GM19467 (cell line): Measurements from ENCODE around the gene TAF7L.
"Not testable (repeated sequence)": the region's sequence is repeated elsewhere in the genome, so short reads cannot be mapped to it uniquely, and the experiment has no call there.

Source experiments
- ATAC-seq: cut with Tn5 transposase; IDR thresholded peaks from one replicate; pipeline ENCODE4 v1.9.1; 2021; ENCODE audit warnings: mild to moderate bottlenecking, moderate library complexity; ENCODE audit not compliant: unreplicated experiment

TAF7L gene

GRCh38 chrX:101290957-101291603, at the start of gene TAF7L:
Gene TAF7L, minus strand, starts transcription at chrX:101291334. Its CDS starts 3,791 bp downstream, at chrX:101287543.
- no peak for ATAC-seq

DNA sequence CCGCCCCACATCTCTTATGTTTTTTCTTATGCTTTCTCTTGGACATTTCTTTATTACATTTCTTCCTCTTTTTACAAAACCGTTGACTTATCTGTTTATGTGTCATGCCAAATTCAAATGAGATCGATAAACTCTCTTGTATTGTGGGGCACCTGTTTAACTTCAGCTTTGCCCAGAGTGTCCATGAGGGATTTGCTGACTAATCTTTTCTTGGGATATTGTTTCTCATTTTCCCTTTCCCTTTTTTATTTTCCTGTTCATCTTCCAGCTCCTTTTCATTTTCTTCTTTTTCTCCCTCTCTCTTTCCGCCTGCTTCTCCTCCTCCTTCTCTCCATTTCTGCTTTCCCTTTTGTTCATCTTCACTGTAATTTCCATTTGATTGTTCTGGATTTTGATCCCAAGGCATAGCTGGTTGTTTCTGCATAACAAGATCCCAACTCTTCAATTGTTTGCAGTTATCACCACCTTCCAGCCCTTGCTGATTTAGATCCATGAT, 46.7 kb upstream of the TAF7L start:
- ATAC-seq, result no peak

GRCh38 chrX:101334310-101334709, 43.2 kb upstream of the TAF7L start:
- ATAC-seq, result not testable (repeated sequence)

GRCh38 chrX:101326600-101326999, 35.5 kb upstream of the TAF7L start:
- ATAC-seq, result not testable (repeated sequence)

DNA sequence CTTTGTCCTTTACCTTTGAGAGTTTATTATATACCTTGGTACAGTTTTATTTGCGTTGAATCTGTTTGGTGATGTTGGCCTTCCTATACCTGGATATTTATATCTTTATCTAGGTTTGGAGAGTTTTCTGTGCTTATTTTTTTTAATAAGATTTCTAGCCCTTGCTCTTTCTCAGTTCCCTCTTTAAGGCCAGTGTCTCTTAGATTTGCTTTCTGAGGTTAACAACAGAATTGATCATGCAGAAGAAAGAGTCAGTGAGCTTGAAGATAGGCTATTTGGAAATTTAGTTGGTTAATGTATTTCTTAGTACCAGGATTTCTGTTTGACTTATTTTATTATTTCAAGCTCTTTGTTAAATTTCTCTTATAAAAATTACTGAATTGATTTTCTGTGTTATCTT, 12.7 kb upstream of the TAF7L start:
- ATAC-seq, result no peak

- not testable (repeated sequence) for ATAC-seq
Measured at GRCh38 chrX:101295603-101296002, 4.5 kb upstream of the TAF7L start.

- no peak for ATAC-seq
Measured at GRCh38 chrX:101287402-101287801, 3.7 kb downstream of the TAF7L start.

DNA sequence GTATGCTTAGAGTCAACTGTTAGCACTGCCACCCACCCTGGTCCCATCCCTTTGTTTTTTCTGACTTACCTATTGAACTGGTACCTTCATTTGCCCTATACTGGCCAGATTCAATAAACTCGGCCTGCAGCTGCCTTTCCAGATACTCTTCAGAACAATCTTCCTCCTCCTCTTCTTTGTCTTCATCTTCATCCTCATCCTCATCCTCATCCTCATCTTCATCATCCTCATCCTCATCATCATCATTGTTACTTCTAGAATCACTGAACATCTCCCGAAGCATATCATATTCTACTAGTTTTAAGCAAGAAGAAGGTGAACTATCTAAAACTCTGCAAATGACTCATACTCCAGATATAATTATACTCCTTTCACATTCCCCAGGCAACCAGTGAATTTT, 14.9 kb downstream of the TAF7L start:
- no peak for ATAC-seq

GRCh38 chrX:101274198-101274597, 16.9 kb downstream of the TAF7L start:
- ATAC-seq, result no peak

DNA sequence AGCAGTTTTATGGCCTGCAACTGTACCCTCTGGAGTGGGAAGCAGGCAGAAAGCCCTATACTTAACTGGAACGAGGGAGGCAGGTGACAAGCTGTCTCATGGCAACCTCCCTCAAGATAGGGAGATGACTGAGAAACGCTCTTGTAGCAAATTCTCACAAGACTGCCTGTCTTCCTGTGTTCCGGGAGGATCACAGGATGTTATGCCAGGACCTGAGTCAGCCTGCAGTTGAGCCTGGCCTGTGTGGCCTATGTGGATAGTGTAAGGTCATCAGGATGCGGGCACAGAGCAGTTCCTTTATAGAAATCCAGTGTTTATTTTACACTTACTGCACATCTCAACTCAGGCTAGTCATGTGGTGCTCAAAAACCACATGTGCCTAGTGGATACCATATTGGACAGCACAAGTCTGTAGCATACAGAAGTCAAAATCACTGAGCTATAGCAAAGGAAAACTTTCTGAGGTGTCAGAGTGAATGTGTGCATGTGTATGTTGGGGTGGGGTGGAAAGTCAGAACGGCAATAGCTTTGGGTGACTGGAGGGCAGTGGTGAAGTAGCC, 25.2 kb downstream of the TAF7L start:
- ATAC-seq, result no peak

- no peak for ATAC-seq
Measured at GRCh38 chrX:101263766-101264165, 27.4 kb downstream of the TAF7L start.

GRCh38 chrX:101262590-101262989, 28.5 kb downstream of the TAF7L start:
- ATAC-seq, result no peak

DNA sequence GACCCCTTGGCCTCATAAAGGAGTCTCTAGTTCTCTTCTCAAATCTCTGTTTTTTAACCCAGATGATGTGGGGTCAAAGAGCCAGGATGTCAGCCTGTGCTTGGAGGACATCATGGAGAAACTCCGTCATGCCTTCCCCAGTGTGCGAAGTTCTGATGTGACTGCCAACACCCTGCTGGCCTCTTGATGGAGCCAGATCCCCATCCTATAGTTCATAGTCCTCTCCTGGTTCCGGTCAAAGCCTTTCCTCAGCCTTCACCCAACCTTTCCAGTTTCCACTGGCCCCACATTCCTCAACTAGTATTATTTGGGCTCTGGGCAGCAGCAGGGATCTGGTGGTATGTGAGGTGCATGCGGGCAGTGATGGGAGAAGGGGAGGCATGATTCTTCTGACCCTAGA, 30.7 kb downstream of the TAF7L start:
- no peak for ATAC-seq

- ATAC-seq, result no peak
Measured at GRCh38 chrX:101258259-101258581, 32.9 kb downstream of the TAF7L start.

- ATAC-seq, result no peak
Measured at GRCh38 chrX:101257448-101258258, 33.5 kb downstream of the TAF7L start.

GRCh38 chrX:101252634-101253033, 38.5 kb downstream of the TAF7L start:
- no peak for ATAC-seq

GRCh38 chrX:101241531-101241930, 49.6 kb downstream of the TAF7L start:
- no peak for ATAC-seq

DNA sequence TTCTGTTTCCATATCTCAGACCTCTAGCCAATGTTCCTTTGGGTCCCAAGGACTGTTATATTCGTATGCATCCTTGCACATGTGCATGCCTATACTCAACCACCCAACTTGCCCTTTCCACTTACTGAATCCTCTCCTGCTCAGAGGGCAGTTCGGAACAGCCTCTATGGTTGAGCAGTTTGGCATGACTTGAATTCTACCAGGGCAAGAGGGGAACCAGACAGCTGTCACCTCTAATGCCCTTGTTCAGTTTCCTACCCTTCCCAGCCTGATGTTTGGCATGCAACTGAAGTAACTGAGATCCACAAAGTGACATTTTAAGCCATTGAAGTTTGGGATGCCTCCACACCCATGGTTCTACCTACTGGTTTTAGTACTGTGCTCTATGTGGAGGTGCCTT, 54.1 kb downstream of the TAF7L start:
- no peak for ATAC-seq

DNA sequence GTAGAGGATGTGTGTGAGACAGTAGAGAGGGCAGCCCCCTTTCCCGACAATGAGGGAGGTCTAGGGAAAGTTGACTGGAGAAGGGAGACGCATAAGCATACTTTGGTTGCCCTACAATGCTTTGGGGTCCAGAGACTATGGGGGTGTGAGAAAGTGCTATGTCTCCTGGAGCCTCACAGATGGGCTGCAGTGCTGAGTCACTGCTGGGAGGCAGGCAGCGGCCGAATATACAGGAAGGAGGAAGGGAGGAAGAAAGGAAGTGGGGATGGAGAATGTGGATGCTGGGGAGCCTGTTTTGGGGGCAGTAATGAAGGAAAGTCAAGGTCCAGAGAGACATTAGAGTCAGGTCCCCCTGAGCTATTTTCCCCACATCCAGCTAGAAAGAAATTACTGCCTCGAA, 58.8 kb downstream of the TAF7L start:
- no peak for ATAC-seq

GRCh38 chrX:101231080-101231479, 60.1 kb downstream of the TAF7L start:
- ATAC-seq, result no peak

GRCh38 chrX:101230636-101231035, 60.5 kb downstream of the TAF7L start:
- ATAC-seq, result no peak

- no peak for ATAC-seq
Measured at GRCh38 chrX:101229170-101229569, 62.0 kb downstream of the TAF7L start.
